HL-60 (cell line): ENCODE results near the gene CAMSAP1.

Source experiments
- DNase-seq, 2 experiments: peaks; one replicate each; pipeline ENCODE4 v3.0.0-alpha.2; 2010 to 2020; ENCODE audit warnings: low read depth in 1 of 2, low spot score in 1 of 2
- H3K27ac ChIP-seq: fragments of 250-450 bp; sonication (Bioruptor Pico); replicated peaks from 2 replicates; pipeline ENCODE4 v1.5.1; 2020; ENCODE audit warnings: mild to moderate bottlenecking, moderate library complexity
- H3K27me3 ChIP-seq: fragments of 250-450 bp; sonication (Bioruptor Pico); 2 replicates; pipeline ENCODE4 v1.5.1; 2021; ENCODE audit warnings: mild to moderate bottlenecking, moderate library complexity; ENCODE audit not compliant: insufficient read depth, poor library complexity, severe bottlenecking
- H3K4me3 ChIP-seq: replicated peaks from 2 replicates; pipeline ENCODE4 v1.5.1; 2011; ENCODE audit warnings: mild to moderate bottlenecking, control low read depth, low read length; ENCODE audit not compliant: insufficient read depth
- CTCF ChIP-seq: IDR thresholded peaks from one replicate; pipeline ENCODE4 v1.5.1; 2011; ENCODE audit warnings: low read length, control low read depth, inconsistent platforms; ENCODE audit not compliant: insufficient read depth
- GABPA ChIP-seq: IDR thresholded peaks from 2 replicates; pipeline ENCODE4 v1.6.1; 2012; ENCODE audit warnings: low read depth
- POLR2AphosphoS5 ChIP-seq: IDR thresholded peaks from 2 replicates; pipeline ENCODE4 v1.6.1; 2012; ENCODE audit warnings: low read depth
- REST ChIP-seq: IDR thresholded peaks from 2 replicates; pipeline ENCODE4 v1.6.1; 2012; ENCODE audit warnings: low read depth; ENCODE audit not compliant: insufficient replicate concordance
- SPI1 ChIP-seq: IDR thresholded peaks from 2 replicates; pipeline ENCODE4 v1.6.1; 2012; ENCODE audit warnings: low read depth, mild to moderate bottlenecking, borderline replicate concordance

CAMSAP1 gene

GRCh38 chr9:135772702-135773493 lies 134.4 kb downstream of the CAMSAP1 start:
- no peak for DNase-seq
- H3K4me3 ChIP-seq: no peak overlapping the region
- H3K27ac ChIP-seq: no peak overlapping the region
- TF ChIP-seq POLR2AphosphoS5: no peak
- no peak for TF ChIP-seq SPI1
- no peak for TF ChIP-seq REST
- no peak for TF ChIP-seq CTCF
- no peak for TF ChIP-seq GABPA
- H3K27me3 ChIP-seq: no peaks in the 10 kb centered on the region

- DNase-seq: peak in 1 of 2 experiments; percentile 8
- Histone ChIP-seq H3K27ac (no peak overlapping the region), H3K4me3 (no peak overlapping the region), H3K27me3 (no peaks in the 10 kb centered on the region)
- no peak for TF ChIP-seq CTCF
Observed at GRCh38 chr9:135772056-135772646, 135.2 kb downstream of the CAMSAP1 start.

- Histone ChIP-seq H3K27me3 (no peaks in the 10 kb centered on the region), H3K27ac (no peak overlapping the region), H3K4me3 (no peak overlapping the region)
- TF ChIP-seq SPI1 (no peak), POLR2AphosphoS5 (no peak), CTCF (no peak), GABPA (no peak), REST (no peak)
- DNase-seq: no peak
Observed at GRCh38 chr9:135771401-135772051, 135.8 kb downstream of the CAMSAP1 start.
